Breast epithelium (tissue), 3 donors: ENCODE measurements around the gene SRPRB.

ENCODE experiments used
- CTCF ChIP-seq, 3 donors: fragments of 450-650 bp; IDR thresholded peaks; one replicate each; pipeline ENCODE4 v1.5.1; 2016 to 2017; ENCODE audit warnings: antibody characterized with exemption in 3 of 3, mild to moderate bottlenecking in 3 of 3, moderate library complexity in 3 of 3
- POLR2A ChIP-seq: fragments of 450-650 bp; IDR thresholded peaks from one replicate; pipeline ENCODE4 v1.6.1; 2016; ENCODE audit warnings: antibody characterized with exemption, mild to moderate bottlenecking, moderate library complexity

- TF ChIP-seq CTCF (IDR thresholded peaks at IDR 0.05): no peak
- TF ChIP-seq POLR2A: no peak
Measured at GRCh38 chr3:133765256-133765655, 40.4 kb upstream of the SRPRB start.
